D721Med (cell line): Measurements from ENCODE around the gene EHMT1.

Experiments used
- DNase-seq: peaks from one replicate; pipeline ENCODE4 v3.0.0; 2011; ENCODE audit warnings: low spot score; ENCODE audit not compliant: insufficient read length
- FAIRE-seq: peaks from 2 replicates; lab custom pipeline; 2011; peaks lifted over from hg19 to GRCh38; lab: Jason Lieb, UNC
- CTCF ChIP-seq: IDR thresholded peaks from 2 replicates; pipeline ENCODE4 v1.5.1; 2012; ENCODE audit warnings: mild to moderate bottlenecking, control low read depth; ENCODE audit not compliant: insufficient read depth; ENCODE audit errors: missing control alignments

The EHMT1 gene

GRCh38 chr9:137640862-137641261 is 22.1 kb downstream of the EHMT1 start:
- no peak for TF ChIP-seq CTCF
- FAIRE-seq (no peak), DNase-seq (no peak)

GRCh38 chr9:137642118-137642601 is 23.4 kb downstream of the EHMT1 start:
- DNase-seq (no peak), FAIRE-seq (no peak)
- no peak for TF ChIP-seq CTCF

- DNase-seq: no peak
- FAIRE-seq: no peak
- no peak for TF ChIP-seq CTCF
Observed at GRCh38 chr9:137642892-137643291, 24.1 kb downstream of the EHMT1 start.

GRCh38 chr9:137643921-137644320 is 25.1 kb downstream of the EHMT1 start:
- no peak for TF ChIP-seq CTCF
- DNase-seq (no peak), FAIRE-seq (no peak)

GRCh38 chr9:137645211-137645610 is 26.4 kb downstream of the EHMT1 start:
- TF ChIP-seq CTCF: no peak
- no peak for FAIRE-seq
- no peak for DNase-seq

GRCh38 chr9:137646341-137646740 is 27.5 kb downstream of the EHMT1 start:
- no peak for FAIRE-seq
- no peak for DNase-seq
- TF ChIP-seq CTCF: no peak

- DNase-seq (no peak), FAIRE-seq (no peak)
- TF ChIP-seq CTCF: no peak
Observed at GRCh38 chr9:137647096-137647714, 28.4 kb downstream of the EHMT1 start.
